ENCODE data around the gene ALS2CL. TPM values are rescaled to one million over a fixed set of nuclear protein-coding genes. Genes with fewer than 3 reads are reported as not detected.

ALS2CL gene
- total and polyA plus RNA-seq, 9 donors, result 3.3 to 13.2 (median 6.2) TPM

DNA sequence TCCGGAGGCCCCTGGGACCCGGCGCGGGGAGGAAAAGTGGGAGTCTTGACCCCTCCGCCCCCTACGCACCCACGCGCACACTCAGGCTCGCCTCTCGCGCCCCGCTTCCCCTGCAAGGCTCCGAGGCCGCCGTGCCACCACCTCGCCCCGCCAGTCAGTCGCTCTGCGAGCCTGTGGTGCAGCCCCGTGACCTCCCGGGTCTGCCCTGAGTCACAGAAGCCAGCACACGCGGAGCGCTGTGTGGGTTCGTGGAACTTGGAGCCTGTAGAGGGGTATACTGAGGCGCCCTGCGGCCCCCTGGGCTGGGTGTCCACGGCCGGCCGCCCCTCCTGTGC, 380 bp upstream of the ALS2CL start:
- no peak for DNase-seq
- Histone ChIP-seq H3K27me3 (no peaks in the 10 kb centered on the region), H3K4me3 (peak overlapping the region; percentile 38), H3K36me3 (no peaks in the 10 kb centered on the region), H3K9me3 (no peaks in the 10 kb centered on the region), H3K27ac (peak overlapping the region; percentile 73 to 76), H3K4me1 (ENCODE audit: insufficient read depth) (peaks cover 25% of the 10 kb centered on the region)
- TF ChIP-seq, protein P1, sequence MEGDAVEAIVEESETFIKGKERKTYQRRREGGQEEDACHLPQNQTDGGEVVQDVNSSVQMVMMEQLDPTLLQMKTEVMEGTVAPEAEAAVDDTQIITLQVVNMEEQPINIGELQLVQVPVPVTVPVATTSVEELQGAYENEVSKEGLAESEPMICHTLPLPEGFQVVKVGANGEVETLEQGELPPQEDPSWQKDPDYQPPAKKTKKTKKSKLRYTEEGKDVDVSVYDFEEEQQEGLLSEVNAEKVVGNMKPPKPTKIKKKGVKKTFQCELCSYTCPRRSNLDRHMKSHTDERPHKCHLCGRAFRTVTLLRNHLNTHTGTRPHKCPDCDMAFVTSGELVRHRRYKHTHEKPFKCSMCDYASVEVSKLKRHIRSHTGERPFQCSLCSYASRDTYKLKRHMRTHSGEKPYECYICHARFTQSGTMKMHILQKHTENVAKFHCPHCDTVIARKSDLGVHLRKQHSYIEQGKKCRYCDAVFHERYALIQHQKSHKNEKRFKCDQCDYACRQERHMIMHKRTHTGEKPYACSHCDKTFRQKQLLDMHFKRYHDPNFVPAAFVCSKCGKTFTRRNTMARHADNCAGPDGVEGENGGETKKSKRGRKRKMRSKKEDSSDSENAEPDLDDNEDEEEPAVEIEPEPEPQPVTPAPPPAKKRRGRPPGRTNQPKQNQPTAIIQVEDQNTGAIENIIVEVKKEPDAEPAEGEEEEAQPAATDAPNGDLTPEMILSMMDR (IDR thresholded peaks at IDR 0.05), result no peak
- TF ChIP-seq EP300 (IDR thresholded peaks at IDR 0.05) (no peak), POLR2A (IDR thresholded peaks at IDR 0.05) (no peak)
- intact Hi-C loops (cut with DNase I), result no loop called here
- 16 to 27% (median 17%) methylated on average over 12 to 30 of the region's 30 CpGs for WGBS, 3 donors

DNA sequence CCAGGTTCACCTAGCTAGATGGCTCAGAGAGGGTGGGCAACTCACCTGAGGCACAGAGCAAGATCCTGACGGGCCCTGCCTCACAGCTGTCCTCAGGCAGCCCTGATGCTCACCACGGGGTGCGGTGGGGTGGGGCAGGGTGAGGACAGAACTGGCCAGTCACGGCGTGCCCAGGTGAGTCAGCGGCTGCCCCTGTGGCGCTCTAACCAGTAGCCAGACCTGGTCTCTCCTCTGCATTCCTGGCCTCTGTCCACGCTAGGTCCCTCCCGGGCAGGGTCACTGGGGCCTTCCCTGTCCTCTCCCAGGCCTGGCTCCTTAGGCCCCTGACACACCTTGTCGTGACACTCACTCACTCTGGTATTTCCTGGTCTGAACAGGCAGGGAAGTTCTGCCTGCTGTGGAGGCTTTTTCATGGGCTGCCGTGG, 901 bp downstream of the ALS2CL start:
- Histone ChIP-seq H3K27ac (no peak overlapping the region), H3K4me3 (peak overlapping the region; percentile 38), H3K9me3 (no peaks in the 10 kb centered on the region), H3K4me1 (ENCODE audit: insufficient read depth) (peaks cover 25% of the 10 kb centered on the region), H3K27me3 (no peaks in the 10 kb centered on the region), H3K36me3 (no peaks in the 10 kb centered on the region)
- intact Hi-C loops (cut with DNase I), result no loop called here
- peak in 4 of 5 donors; percentile 26 to 48 (median 40) for DNase-seq
- 60 to 71% (median 67%) methylated on average over 11 of the region's 11 CpGs for WGBS, 3 donors
- TF ChIP-seq, protein P1 (IDR thresholded peaks at IDR 0.05), result no peak
- TF ChIP-seq EP300 (IDR thresholded peaks at IDR 0.05) (no peak), POLR2A (IDR thresholded peaks at IDR 0.05) (no peak)

DNA sequence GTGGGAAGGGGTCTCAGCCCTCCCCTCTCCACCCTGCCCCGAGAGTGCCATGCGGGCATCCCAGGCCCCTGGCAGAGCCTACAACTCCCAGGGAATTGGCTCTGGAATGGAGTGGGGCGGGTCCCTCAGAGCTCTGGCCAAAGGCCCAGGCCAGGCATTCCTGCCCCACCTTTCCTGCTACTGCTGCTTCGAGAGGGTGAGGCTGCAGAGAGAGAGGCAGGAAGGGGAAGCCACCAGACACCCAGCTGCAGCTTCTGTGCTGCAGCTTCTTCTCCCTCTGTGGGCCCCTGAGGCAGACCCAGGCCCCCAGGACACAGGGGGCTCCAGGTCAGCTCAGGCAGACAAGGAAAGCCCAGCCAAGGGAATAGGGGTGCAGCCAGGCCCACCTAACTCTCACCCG, 2.7 kb downstream of the ALS2CL start:
- no peak overlapping the region for H3K4me3 ChIP-seq
- no peak for DNase-seq
- H3K4me1 ChIP-seq (ENCODE audit: insufficient read depth), result peaks cover 14% of the 10 kb centered on the region
- H3K9me3 ChIP-seq, result no peaks in the 10 kb centered on the region
- H3K27me3 ChIP-seq, result no peaks in the 10 kb centered on the region
- no peaks in the 10 kb centered on the region for H3K36me3 ChIP-seq
- TF ChIP-seq, protein P1 (IDR thresholded peaks at IDR 0.05), result no peak
- TF ChIP-seq EP300 (IDR thresholded peaks at IDR 0.05), result no peak
- TF ChIP-seq POLR2A (IDR thresholded peaks at IDR 0.05), result no peak
- no peak overlapping the region for H3K27ac ChIP-seq
- intact Hi-C loops (cut with DNase I), result no loop called here
- WGBS, 3 donors, result 77 to 81% (median 78%) methylated on average over 5 of the region's 5 CpGs

GRCh38 chr3:46685446-46685845, 8.0 kb downstream of the ALS2CL start:
- Histone ChIP-seq H3K9me3 (no peaks in the 10 kb centered on the region), H3K4me3 (no peak overlapping the region), H3K36me3 (no peaks in the 10 kb centered on the region), H3K27ac (no peak overlapping the region), H3K4me1 (ENCODE audit: insufficient read depth) (no peaks in the 10 kb centered on the region), H3K27me3 (no peaks in the 10 kb centered on the region)
- TF ChIP-seq POLR2A (IDR thresholded peaks at IDR 0.05), result no peak
- TF ChIP-seq, protein P1 (IDR thresholded peaks at IDR 0.05), result no peak
- no peak for TF ChIP-seq EP300 (IDR thresholded peaks at IDR 0.05)
- intact Hi-C loops (cut with DNase I), result no loop called here
- WGBS, 3 donors, result 85 to 92% (median 92%) methylated on average over 9 of the region's 9 CpGs
- DNase-seq, result no peak

All from ovary (tissue), 9 donors.